OCI-LY1 (cell line): ENCODE results near the gene PPP2R5C.

Source experiments
- CTCF ChIP-seq: fragments of 200-600 bp; sonication (generic), shearing (Covaris generic); IDR thresholded peaks from 2 replicates; pipeline ENCODE4 v1.5.1; 2017; ENCODE audit warnings: mild to moderate bottlenecking, antibody characterized with exemption, low read length, moderate library complexity, mixed read lengths
- EZH2 ChIP-seq: fragments of 200-600 bp; sonication (generic), shearing (Covaris generic); IDR thresholded peaks from 2 replicates; pipeline ENCODE4 v1.8.0; 2017; ENCODE audit warnings: borderline replicate concordance, mixed run types, mild to moderate bottlenecking, antibody characterized with exemption, low read length, moderate library complexity, mixed read lengths

- TF ChIP-seq CTCF (no peak), EZH2 (no peak)
Observed at GRCh38 chr14:101897326-101897725, 135.8 kb downstream of the PPP2R5C start.
